A673 (cell line): ENCODE measurements around the gene EMID1.

ENCODE experiments used
- CTCF ChIP-seq: fragments of 300-800, 200-600 bp; sonication (generic); conservative IDR thresholded peaks from 2 replicates; pipeline ENCODE4 v1.5.1; 2017; ENCODE audit warnings: low read depth, mild to moderate bottlenecking, antibody characterized with exemption, low read length, moderate library complexity, mixed read lengths
- EZH2 ChIP-seq: fragments of 200-600 bp; sonication (generic); IDR thresholded peaks from 2 replicates; pipeline ENCODE4 v1.6.1; 2017; ENCODE audit warnings: borderline replicate concordance, low read depth, mild to moderate bottlenecking, mixed read lengths, antibody characterized with exemption, low read length; ENCODE audit not compliant: poor library complexity, severe bottlenecking

- TF ChIP-seq CTCF (no peak), EZH2 (no peak)
Observed at GRCh38 chr22:29163808-29164207, 41.9 kb upstream of the EMID1 start.
